Measurements from ENCODE around the gene ATG3.
A peak's percentile ranks its signal among the peaks of the same experiment; 100 is the strongest.
"Not testable (repeated sequence)": the region's sequence is repeated elsewhere in the genome, so short reads cannot be mapped to it uniquely, and the experiment has no call there.

The ATG3 gene

DNA sequence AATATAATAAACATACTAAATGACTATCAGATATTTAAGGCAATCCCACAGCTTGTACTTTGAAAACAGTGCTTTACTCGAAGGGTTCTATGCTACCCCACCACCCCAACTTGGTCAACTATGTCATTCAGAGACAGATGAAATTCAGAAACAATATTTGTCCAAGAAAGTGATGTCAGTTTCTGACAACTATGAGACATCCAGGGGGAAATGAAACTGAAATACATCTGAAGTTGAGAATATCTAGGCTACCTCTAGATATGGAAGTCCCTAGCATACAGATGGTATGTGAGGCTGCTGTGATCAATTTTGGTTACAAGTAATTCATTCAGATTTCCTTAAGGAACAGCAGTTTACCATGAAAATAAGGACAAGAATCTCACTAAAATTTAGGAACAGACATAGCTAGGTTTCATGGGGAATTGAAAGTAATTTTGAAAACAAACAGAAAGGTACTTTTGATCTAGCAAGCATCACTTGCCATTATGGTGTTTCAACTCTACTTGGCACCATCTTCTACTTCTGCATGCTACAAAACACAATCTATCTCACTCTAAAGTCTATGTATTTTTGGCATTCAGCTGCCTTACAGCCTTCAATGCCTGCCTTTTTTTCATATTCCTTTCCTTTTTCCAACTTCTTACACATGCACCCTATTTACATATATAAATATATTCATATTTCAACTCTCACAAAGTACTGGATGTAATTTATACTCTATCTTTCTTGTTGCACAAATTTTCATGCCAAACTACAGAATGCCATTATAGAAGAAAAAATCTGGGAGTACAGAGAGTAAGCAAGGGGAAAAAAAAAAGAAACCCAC is 21.7 kb downstream of the ATG3 start:
- no peak overlapping the region for H2BK120ac ChIP-seq (ENCODE audit: low read depth, low read length)
- H2BK15ac ChIP-seq (replicated peaks; ENCODE audit: low read depth): no peak overlapping the region
- H3K56ac ChIP-seq (ENCODE audit: low read length): no peak overlapping the region
- WGBS (ENCODE audit: extremely low coverage, insufficient coverage, low lambda C conversion rate): no CpG with 5 or more reads among the region's 1 CpG
- no peak overlapping the region for H2BK5ac ChIP-seq (ENCODE audit: low read length)
- no peaks in the 10 kb centered on the region for H3K79me2 ChIP-seq (ENCODE audit: control insufficient read depth, insufficient read depth, low read length)
- no peaks in the 10 kb centered on the region for H3K36me3 ChIP-seq (ENCODE audit: control insufficient read depth, insufficient read depth, low read length)
- no peak overlapping the region for H4K5ac ChIP-seq (ENCODE audit: low read length)
- no peak overlapping the region for H3K23ac ChIP-seq (ENCODE audit: low read length)
- H3K4me2 ChIP-seq (ENCODE audit: low read length): no peak overlapping the region
- no peaks in the 10 kb centered on the region for H3K79me1 ChIP-seq (ENCODE audit: low read length)
- no peak overlapping the region for H3K4ac ChIP-seq (ENCODE audit: low read depth, low read length)
- H3K27me3 ChIP-seq (ENCODE audit: insufficient read depth, low read length, poor library complexity): no peaks in the 10 kb centered on the region
- H3K18ac ChIP-seq (ENCODE audit: low read length): no peak overlapping the region
- H2AK5ac ChIP-seq (ENCODE audit: low read length): no peak overlapping the region
- H3K27ac ChIP-seq (ENCODE audit: low read depth, low read length): no peak overlapping the region
- no peak overlapping the region for H3K4me3 ChIP-seq (ENCODE audit: low read length)
- H4K8ac ChIP-seq (ENCODE audit: low read depth, low read length): no peak overlapping the region
- no peak overlapping the region for H3K9ac ChIP-seq (ENCODE audit: low read length)
- no peak for DNase-seq
- H3K4me1 ChIP-seq (ENCODE audit: control insufficient read depth, low read depth, low read length): no peaks in the 10 kb centered on the region

DNA sequence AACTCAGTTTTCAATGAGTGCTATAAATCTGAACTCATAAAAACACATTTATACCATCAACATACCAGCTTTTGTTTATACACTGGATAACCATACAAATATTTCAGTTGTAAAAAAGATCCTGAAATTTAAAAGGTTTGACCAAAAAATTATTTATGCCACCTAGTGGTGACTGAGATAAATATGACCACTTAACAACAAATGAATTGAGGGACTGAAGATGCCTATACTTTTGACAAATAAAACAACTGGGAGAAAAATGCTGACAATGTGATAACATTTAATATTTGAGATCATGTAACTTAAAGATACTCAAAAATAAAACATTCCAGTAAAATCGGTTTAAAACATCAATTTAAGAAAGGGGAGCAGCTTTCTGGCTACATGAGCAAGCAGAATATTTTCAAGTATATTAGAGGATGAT is 30.4 kb downstream of the ATG3 start:
- DNase-seq: peak; percentile 16
- WGBS (ENCODE audit: extremely low coverage, insufficient coverage, low lambda C conversion rate): no CpG with 5 or more reads among the region's 1 CpG
- H4K5ac ChIP-seq (ENCODE audit: low read length): no peak overlapping the region

GRCh38 chr3:112530573-112530972 is 31.2 kb downstream of the ATG3 start:
- H3K4ac ChIP-seq (ENCODE audit: low read depth, low read length): no peak overlapping the region
- H3K4me1 ChIP-seq (ENCODE audit: control insufficient read depth, low read depth, low read length): no peaks in the 10 kb centered on the region
- no peaks in the 10 kb centered on the region for H3K27me3 ChIP-seq (ENCODE audit: insufficient read depth, low read length, poor library complexity)
- no peak overlapping the region for H3K27ac ChIP-seq (ENCODE audit: low read depth, low read length)
- no peak overlapping the region for H3K18ac ChIP-seq (ENCODE audit: low read length)
- H2AK5ac ChIP-seq (ENCODE audit: low read length): no peak overlapping the region
- H3K4me3 ChIP-seq (ENCODE audit: low read length): no peak overlapping the region
- no peak overlapping the region for H4K8ac ChIP-seq (ENCODE audit: low read depth, low read length)
- DNase-seq: no peak
- no peaks in the 10 kb centered on the region for H3K36me3 ChIP-seq (ENCODE audit: control insufficient read depth, insufficient read depth, low read length)
- no peak overlapping the region for H3K9ac ChIP-seq (ENCODE audit: low read length)
- no peak overlapping the region for H3K23ac ChIP-seq (ENCODE audit: low read length)
- no peak overlapping the region for H3K56ac ChIP-seq (ENCODE audit: low read length)
- H2BK5ac ChIP-seq (ENCODE audit: low read length): no peak overlapping the region
- no peak overlapping the region for H3K4me2 ChIP-seq (ENCODE audit: low read length)
- no peak overlapping the region for H2BK15ac ChIP-seq (replicated peaks; ENCODE audit: low read depth)
- WGBS (ENCODE audit: extremely low coverage, insufficient coverage, low lambda C conversion rate): no CpG with 5 or more reads among the region's 3 CpGs
- H2BK120ac ChIP-seq (ENCODE audit: low read depth, low read length): no peak overlapping the region
- H3K79me2 ChIP-seq (ENCODE audit: control insufficient read depth, insufficient read depth, low read length): no peaks in the 10 kb centered on the region
- no peaks in the 10 kb centered on the region for H3K79me1 ChIP-seq (ENCODE audit: low read length)
- H4K5ac ChIP-seq (ENCODE audit: low read length): no peak overlapping the region

More for the DNA sequence above, 30.4 kb downstream of the ATG3 start:
- no peak overlapping the region for H2BK5ac ChIP-seq (ENCODE audit: low read length)
- no peak overlapping the region for H4K8ac ChIP-seq (ENCODE audit: low read depth, low read length)
- no peak overlapping the region for H3K56ac ChIP-seq (ENCODE audit: low read length)
- no peaks in the 10 kb centered on the region for H3K79me2 ChIP-seq (ENCODE audit: control insufficient read depth, insufficient read depth, low read length)
- no peak overlapping the region for H3K4me2 ChIP-seq (ENCODE audit: low read length)
- no peak overlapping the region for H3K18ac ChIP-seq (ENCODE audit: low read length)
- no peaks in the 10 kb centered on the region for H3K79me1 ChIP-seq (ENCODE audit: low read length)
- H3K9ac ChIP-seq (ENCODE audit: low read length): no peak overlapping the region
- no peaks in the 10 kb centered on the region for H3K4me1 ChIP-seq (ENCODE audit: control insufficient read depth, low read depth, low read length)
- no peak overlapping the region for H3K4ac ChIP-seq (ENCODE audit: low read depth, low read length)
- H2AK5ac ChIP-seq (ENCODE audit: low read length): no peak overlapping the region
- H3K23ac ChIP-seq (ENCODE audit: low read length): no peak overlapping the region
- no peak overlapping the region for H2BK15ac ChIP-seq (replicated peaks; ENCODE audit: low read depth)
- H3K27ac ChIP-seq (ENCODE audit: low read depth, low read length): no peak overlapping the region
- no peak overlapping the region for H3K4me3 ChIP-seq (ENCODE audit: low read length)
- H3K36me3 ChIP-seq (ENCODE audit: control insufficient read depth, insufficient read depth, low read length): no peaks in the 10 kb centered on the region
- no peaks in the 10 kb centered on the region for H3K27me3 ChIP-seq (ENCODE audit: insufficient read depth, low read length, poor library complexity)
- H2BK120ac ChIP-seq (ENCODE audit: low read depth, low read length): no peak overlapping the region

- not testable (repeated sequence) for DNase-seq; H3K23ac ChIP-seq (ENCODE audit: low read length); H4K5ac ChIP-seq (ENCODE audit: low read length); H3K79me2 ChIP-seq (ENCODE audit: control insufficient read depth, insufficient read depth, low read length); H2BK15ac ChIP-seq (replicated peaks; ENCODE audit: low read depth); H3K79me1 ChIP-seq (ENCODE audit: low read length); H4K8ac ChIP-seq (ENCODE audit: low read depth, low read length); H2BK120ac ChIP-seq (ENCODE audit: low read depth, low read length); H3K4me3 ChIP-seq (ENCODE audit: low read length); H3K36me3 ChIP-seq (ENCODE audit: control insufficient read depth, insufficient read depth, low read length); H3K9ac ChIP-seq (ENCODE audit: low read length); H2AK5ac ChIP-seq (ENCODE audit: low read length); H3K56ac ChIP-seq (ENCODE audit: low read length); H3K18ac ChIP-seq (ENCODE audit: low read length); H3K4me1 ChIP-seq (ENCODE audit: control insufficient read depth, low read depth, low read length); H2BK5ac ChIP-seq (ENCODE audit: low read length); H3K27ac ChIP-seq (ENCODE audit: low read depth, low read length); H3K4me2 ChIP-seq (ENCODE audit: low read length); H3K27me3 ChIP-seq (ENCODE audit: insufficient read depth, low read length, poor library complexity); H3K4ac ChIP-seq (ENCODE audit: low read depth, low read length)
- no CpG with 5 or more reads among the region's 6 CpGs for WGBS (ENCODE audit: extremely low coverage, insufficient coverage, low lambda C conversion rate)
These were observed 37.6 kb downstream of the ATG3 start for GRCh38 chr3:112524127-112524526.

GRCh38 chr3:112519424-112520001 is 42.2 kb downstream of the ATG3 start:
- Histone ChIP-seq H3K79me1 (ENCODE audit: low read length) (no peaks in the 10 kb centered on the region), H3K27ac (ENCODE audit: low read depth, low read length) (no peak overlapping the region), H2BK120ac (ENCODE audit: low read depth, low read length) (no peak overlapping the region), H2BK5ac (ENCODE audit: low read length) (no peak overlapping the region), H3K27me3 (ENCODE audit: insufficient read depth, low read length, poor library complexity) (no peaks in the 10 kb centered on the region), H3K36me3 (ENCODE audit: control insufficient read depth, insufficient read depth, low read length) (no peaks in the 10 kb centered on the region), H3K18ac (ENCODE audit: low read length) (no peak overlapping the region), H4K5ac (ENCODE audit: low read length) (no peak overlapping the region), H3K23ac (ENCODE audit: low read length) (no peak overlapping the region), H3K9ac (ENCODE audit: low read length) (no peak overlapping the region), H2BK15ac (replicated peaks; ENCODE audit: low read depth) (no peak overlapping the region), H4K8ac (ENCODE audit: low read depth, low read length) (no peak overlapping the region), H3K4me2 (ENCODE audit: low read length) (no peak overlapping the region), H3K79me2 (ENCODE audit: control insufficient read depth, insufficient read depth, low read length) (no peaks in the 10 kb centered on the region), H3K4me3 (ENCODE audit: low read length) (no peak overlapping the region), H3K56ac (ENCODE audit: low read length) (no peak overlapping the region), H3K4me1 (ENCODE audit: control insufficient read depth, low read depth, low read length) (no peaks in the 10 kb centered on the region), H2AK5ac (ENCODE audit: low read length) (no peak overlapping the region), H3K4ac (ENCODE audit: low read depth, low read length) (no peak overlapping the region)
- DNase-seq: peak; percentile 80
- no CpG with 5 or more reads among the region's 2 CpGs for WGBS (ENCODE audit: extremely low coverage, insufficient coverage, low lambda C conversion rate)
